Thyroid gland (tissue), 4 donors: ENCODE measurements around the gene GPR179. TPM values are rescaled to one million over a fixed set of nuclear protein-coding genes. Genes with fewer than 3 reads are reported as not detected.

Source experiments
- DNase-seq, 2 donors: peaks; one replicate each; pipeline ENCODE4 v3.0.0-alpha.2; 2019
- H3K27ac ChIP-seq, 3 donors: fragments of 200-600 bp; sonication (generic); 1 replicate in 2 of 3; 2 replicates in 1 of 3; pipeline ENCODE4 v1.5.1; 2016 to 2019; ENCODE audit warnings: mild to moderate bottlenecking in 1 of 3, moderate library complexity in 1 of 3
- H3K27me3 ChIP-seq: fragments of 200-600 bp; sonication (generic); one replicate; pipeline ENCODE4 v1.5.1; 2019
- H3K36me3 ChIP-seq, 2 donors: fragments of 200-600 bp; sonication (generic); one replicate each; pipeline ENCODE4 v1.5.1; 2016 to 2019
- H3K4me1 ChIP-seq, 2 donors: fragments of 200-600 bp; sonication (generic); one replicate each; pipeline ENCODE4 v1.5.1; 2017 to 2019
- H3K4me3 ChIP-seq, 3 donors: fragments of 200-600 bp; sonication (generic); replicated peaks in 1 of 3; 1 replicate in 2 of 3; 2 replicates in 1 of 3; pipeline ENCODE4 v1.5.1; 2016; ENCODE audit warnings: mild to moderate bottlenecking in 1 of 3
- H3K9me3 ChIP-seq: fragments of 200-600 bp; sonication (generic); one replicate; pipeline ENCODE4 v1.5.1; 2017
- CTCF ChIP-seq, 6 experiments: fragments of 200-600 bp in 3 of 6; fragments of 450-650 bp in 3 of 6; sonication (generic) in 3 of 6; IDR thresholded peaks; one replicate each; pipeline ENCODE4 v1.5.1; 2016 to 2019; ENCODE audit warnings: antibody characterized with exemption in 6 of 6, mild to moderate bottlenecking in 2 of 6, inconsistent platforms in 1 of 6, moderate library complexity in 1 of 6
- POLR2A ChIP-seq, 2 donors: fragments of 450-650 bp; IDR thresholded peaks; one replicate each; pipeline ENCODE4 v1.6.1; 2017; ENCODE audit warnings: antibody characterized with exemption in 2 of 2, mild to moderate bottlenecking in 2 of 2, moderate library complexity in 1 of 2
- WGBS, 2 donors: methylation state at CpG; one replicate each; pipeline ENCODE4 v1.1.5; 2017; 5-methylcytosine and 5-hydroxymethylcytosine counted together
- intact Hi-C: fragments of 100-400 bp; cut with DNase I; formaldehyde crosslinking; loops from one replicate; pipeline ENCODE4 v1.15.1; 2023
- total RNA-seq, 4 donors: library from RNA; depleted of rRNA; stranded (reverse); fragments of >200 nt; gene quantifications; one replicate each; pipeline ENCODE4 v1.2.3, GENCODE V29; 2016

Gene GPR179
- total RNA-seq, 4 donors from 2014 or later, result under 0.01 to 0.13 TPM; not detected in 2

- intact Hi-C loops, result no loop called here
- 67 to 88% methylated on average over 8 to 13 of the region's 18 CpGs for WGBS, 2 donors
These were observed 709 bp downstream of the GPR179 start for GRCh38 chr17:38342886-38343607.

GRCh38 chr17:38341035-38341721 is 2.6 kb downstream of the GPR179 start:
- no peaks in the 10 kb centered on the region for H3K9me3 ChIP-seq
- 53 to 59% methylated on average over 5 of the region's 5 CpGs for WGBS, 2 donors
- TF ChIP-seq POLR2A (IDR thresholded peaks at IDR 0.05), result no peak
- TF ChIP-seq CTCF (IDR thresholded peaks at IDR 0.05), result no peak
- H3K27ac ChIP-seq, result no peak overlapping the region
- intact Hi-C loops, result no loop called here
- DNase-seq, result peak; percentile 83 to 84
- no peak overlapping the region for H3K4me3 ChIP-seq
- no peaks in the 10 kb centered on the region for H3K27me3 ChIP-seq
- no peaks in the 10 kb centered on the region for H3K36me3 ChIP-seq
- peaks cover 0 to 5% of the 10 kb centered on the region in 2 donors for H3K4me1 ChIP-seq

More at GRCh38 chr17:38342886-38343607, 709 bp downstream of the GPR179 start:
- H3K4me1 ChIP-seq, result peaks cover 0 to 5% of the 10 kb centered on the region in 2 donors
- DNase-seq, result no peak
- no peaks in the 10 kb centered on the region for H3K9me3 ChIP-seq
- no peak overlapping the region for H3K4me3 ChIP-seq
- H3K27me3 ChIP-seq, result no peaks in the 10 kb centered on the region
- no peaks in the 10 kb centered on the region for H3K36me3 ChIP-seq
- TF ChIP-seq POLR2A (IDR thresholded peaks at IDR 0.05), result no peak
- TF ChIP-seq CTCF (IDR thresholded peaks at IDR 0.05), result no peak
- no peak overlapping the region for H3K27ac ChIP-seq

- no peak for TF ChIP-seq POLR2A (IDR thresholded peaks at IDR 0.05)
- no peaks in the 10 kb centered on the region for H3K27me3 ChIP-seq
- intact Hi-C loops, result no loop called here
- no peak overlapping the region for H3K27ac ChIP-seq
- no peak overlapping the region for H3K4me3 ChIP-seq
- no peaks in the 10 kb centered on the region for H3K36me3 ChIP-seq
- H3K4me1 ChIP-seq, result peaks cover 0 to 5% of the 10 kb centered on the region in 2 donors
- H3K9me3 ChIP-seq, result no peaks in the 10 kb centered on the region
- DNase-seq, result peak; percentile 8 to 24
These were observed 3.9 kb downstream of the GPR179 start for GRCh38 chr17:38339891-38340290.

- H3K27me3 ChIP-seq, result no peaks in the 10 kb centered on the region
- H3K9me3 ChIP-seq, result no peaks in the 10 kb centered on the region
- DNase-seq, result no peak
- H3K4me3 ChIP-seq, result no peak overlapping the region
- peaks cover 0 to 5% of the 10 kb centered on the region in 2 donors for H3K4me1 ChIP-seq
- H3K27ac ChIP-seq, result no peak overlapping the region
- 83 to 93% methylated on average over 2 to 4 of the region's 4 CpGs for WGBS, 2 donors
- intact Hi-C loops, result no loop called here
- no peaks in the 10 kb centered on the region for H3K36me3 ChIP-seq
- TF ChIP-seq CTCF (IDR thresholded peaks at IDR 0.05), result no peak
- no peak for TF ChIP-seq POLR2A (IDR thresholded peaks at IDR 0.05)
These were observed 5.2 kb downstream of the GPR179 start for GRCh38 chr17:38338535-38338934.

- no peaks in the 10 kb centered on the region for H3K9me3 ChIP-seq
- H3K4me3 ChIP-seq, result no peak overlapping the region
- DNase-seq, result no peak
- no peak overlapping the region for H3K27ac ChIP-seq
- 76 to 77% methylated on average over 5 of the region's 5 CpGs for WGBS, 2 donors
- H3K27me3 ChIP-seq, result no peaks in the 10 kb centered on the region
- H3K36me3 ChIP-seq, result no peaks in the 10 kb centered on the region
- intact Hi-C loops, result no loop called here
- TF ChIP-seq POLR2A (IDR thresholded peaks at IDR 0.05), result no peak
- no peak for TF ChIP-seq CTCF (IDR thresholded peaks at IDR 0.05)
- H3K4me1 ChIP-seq, result peaks cover 0 to 5% of the 10 kb centered on the region in 2 donors
These were observed 5.7 kb downstream of the GPR179 start for GRCh38 chr17:38338053-38338452.
